NCI-H69 (cell line): ENCODE measurements around the gene OPA3.
"Not testable (repeated sequence)": the region's sequence is repeated elsewhere in the genome, so short reads cannot be mapped to it uniquely, and the experiment has no call there.

ENCODE experiments used
- DNase-seq: peaks from one replicate; lab custom pipeline; 2025; lab: John Stamatoyannopoulos, UW

OPA3 gene

GRCh38 chr19:45518469-45518826, 66.2 kb downstream of the OPA3 start:
- no peak for DNase-seq

GRCh38 chr19:45517641-45518468, 66.7 kb downstream of the OPA3 start:
- no peak for DNase-seq

GRCh38 chr19:45517238-45517637, 67.4 kb downstream of the OPA3 start:
- DNase-seq = no peak

GRCh38 chr19:45515807-45516401, 68.7 kb downstream of the OPA3 start:
- no peak for DNase-seq

- no peak for DNase-seq
These were observed 69.4 kb downstream of the OPA3 start for GRCh38 chr19:45515081-45515624.

- peak; percentile 57 for DNase-seq
These were observed 70.1 kb downstream of the OPA3 start for GRCh38 chr19:45514376-45515051.

- DNase-seq = no peak
These were observed 71.6 kb downstream of the OPA3 start for GRCh38 chr19:45512881-45513483.

GRCh38 chr19:45511074-45511473, 73.5 kb downstream of the OPA3 start:
- DNase-seq = no peak

- DNase-seq = not testable (repeated sequence)
These were observed 74.2 kb downstream of the OPA3 start for GRCh38 chr19:45510352-45510751.

- no peak for DNase-seq
These were observed 74.9 kb downstream of the OPA3 start for GRCh38 chr19:45509692-45510015.

GRCh38 chr19:45508861-45509691, 75.5 kb downstream of the OPA3 start:
- DNase-seq = peak; percentile 71

GRCh38 chr19:45508417-45508860, 76.2 kb downstream of the OPA3 start:
- DNase-seq = peak; percentile 92

GRCh38 chr19:45507872-45508416, 76.7 kb downstream of the OPA3 start:
- DNase-seq = peak; percentile 61

- DNase-seq = peak; percentile 93
These were observed 77.4 kb downstream of the OPA3 start, which contains the start of gene VASP for GRCh38 chr19:45506989-45507871. Gene VASP (plus strand): TSS chr19:45507479. CDS start chr19:45507772, 293 bp downstream.

GRCh38 chr19:45506246-45506988, 78.2 kb downstream of the OPA3 start:
- DNase-seq = peak; percentile 96

- no peak for DNase-seq
These were observed 78.7 kb downstream of the OPA3 start for GRCh38 chr19:45505996-45506245.

- DNase-seq = no peak
These were observed 79.2 kb downstream of the OPA3 start for GRCh38 chr19:45505151-45505995.

GRCh38 chr19:45503909-45504308, 80.7 kb downstream of the OPA3 start:
- DNase-seq = no peak

- no peak for DNase-seq
These were observed 82.5 kb downstream of the OPA3 start for GRCh38 chr19:45502111-45502510.
